GM18868 (cell line): ENCODE measurements around the gene CTAGE6.
"Not testable (repeated sequence)": the region's sequence is repeated elsewhere in the genome, so short reads cannot be mapped to it uniquely, and the experiment has no call there.

ENCODE experiments used
- ATAC-seq: cut with Tn5 transposase; IDR thresholded peaks from one replicate; pipeline ENCODE4 v1.9.1; 2021; ENCODE audit warnings: mild to moderate bottlenecking, moderate library complexity; ENCODE audit not compliant: unreplicated experiment

Gene CTAGE6

GRCh38 chr7:143757596-143757995, at the start of gene CTAGE6:
CTAGE6 (minus strand) TSS chr7:143757696; CDS start chr7:143757658, 38 bp downstream.
- not testable (repeated sequence) for ATAC-seq

GRCh38 chr7:143806664-143807071, 49.2 kb upstream of the CTAGE6 start:
- ATAC-seq: not testable (repeated sequence)

- ATAC-seq: not testable (repeated sequence)
Measured at GRCh38 chr7:143797896-143798290, 40.4 kb upstream of the CTAGE6 start.

GRCh38 chr7:143797119-143797895, 39.8 kb upstream of the CTAGE6 start:
- ATAC-seq: not testable (repeated sequence)

GRCh38 chr7:143795653-143796052, 38.2 kb upstream of the CTAGE6 start:
- not testable (repeated sequence) for ATAC-seq

GRCh38 chr7:143792633-143793032, 35.1 kb upstream of the CTAGE6 start:
- not testable (repeated sequence) for ATAC-seq

- not testable (repeated sequence) for ATAC-seq
Measured at GRCh38 chr7:143785415-143786182, 28.1 kb upstream of the CTAGE6 start.

GRCh38 chr7:143779591-143779990, 22.1 kb upstream of the CTAGE6 start:
- ATAC-seq: not testable (repeated sequence)

GRCh38 chr7:143772738-143773468, 15.4 kb upstream of the CTAGE6 start:
- not testable (repeated sequence) for ATAC-seq

GRCh38 chr7:143767531-143767930, 10.0 kb upstream of the CTAGE6 start:
- not testable (repeated sequence) for ATAC-seq

- peak; percentile 66 for ATAC-seq
Measured at GRCh38 chr7:143765678-143766077, 8.2 kb upstream of the CTAGE6 start.

- ATAC-seq: not testable (repeated sequence)
Measured at GRCh38 chr7:143763065-143763464, 5.6 kb upstream of the CTAGE6 start.

GRCh38 chr7:143745340-143745739, 12.2 kb downstream of the CTAGE6 start:
- ATAC-seq: peak; percentile 45

- ATAC-seq: peak; percentile 87
Measured at GRCh38 chr7:143737037-143737819, 20.3 kb downstream of the CTAGE6 start.

GRCh38 chr7:143735962-143736361, 21.5 kb downstream of the CTAGE6 start:
- no peak for ATAC-seq

GRCh38 chr7:143733876-143734275, 23.6 kb downstream of the CTAGE6 start:
- no peak for ATAC-seq

- ATAC-seq: no peak
Measured at GRCh38 chr7:143728333-143728862, 29.1 kb downstream of the CTAGE6 start.

- ATAC-seq: peak; percentile 72
Measured at GRCh38 chr7:143727561-143727960, 29.9 kb downstream of the CTAGE6 start.

- not testable (repeated sequence) for ATAC-seq
Measured at GRCh38 chr7:143726143-143726542, 31.4 kb downstream of the CTAGE6 start.

- not testable (repeated sequence) for ATAC-seq
Measured at GRCh38 chr7:143720335-143720734, 37.2 kb downstream of the CTAGE6 start.
